ENCODE measurements around the gene CMIP. TPM values are rescaled to one million over a fixed set of nuclear protein-coding genes. Genes with fewer than 3 reads are reported as not detected.

The CMIP gene
- total and polyA plus RNA-seq, 3 donors from 2014 or later = 34.9 to 72.5 (median 42.0) TPM

DNA sequence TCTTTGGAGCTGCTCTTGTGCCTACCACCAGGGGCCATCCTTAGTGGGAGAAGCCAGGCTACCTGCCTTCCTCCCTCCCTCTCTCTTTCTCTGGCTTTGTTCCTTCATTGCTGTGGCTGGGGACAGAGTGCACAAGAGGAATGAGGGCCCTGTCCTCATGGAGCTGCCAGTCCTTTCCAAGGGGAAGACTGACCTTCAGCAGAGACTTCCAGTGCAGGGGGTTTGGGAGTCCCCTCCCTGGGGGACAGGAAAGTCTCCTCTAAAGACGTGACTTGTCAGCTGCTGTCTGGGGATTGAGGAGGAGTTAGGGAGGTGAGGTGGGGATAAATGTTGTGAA is 108.1 kb downstream of the CMIP start:
- H3K4me1 ChIP-seq = no peaks in the 10 kb centered on the region
- intact Hi-C loops (cut with DNase I; ENCODE audit: low total_unique reads) = no loop called here
- H3K27me3 ChIP-seq = no peaks in the 10 kb centered on the region
- no peak for DNase-seq
- H3K4me3 ChIP-seq = no peak overlapping the region
- TF ChIP-seq, protein P1, sequence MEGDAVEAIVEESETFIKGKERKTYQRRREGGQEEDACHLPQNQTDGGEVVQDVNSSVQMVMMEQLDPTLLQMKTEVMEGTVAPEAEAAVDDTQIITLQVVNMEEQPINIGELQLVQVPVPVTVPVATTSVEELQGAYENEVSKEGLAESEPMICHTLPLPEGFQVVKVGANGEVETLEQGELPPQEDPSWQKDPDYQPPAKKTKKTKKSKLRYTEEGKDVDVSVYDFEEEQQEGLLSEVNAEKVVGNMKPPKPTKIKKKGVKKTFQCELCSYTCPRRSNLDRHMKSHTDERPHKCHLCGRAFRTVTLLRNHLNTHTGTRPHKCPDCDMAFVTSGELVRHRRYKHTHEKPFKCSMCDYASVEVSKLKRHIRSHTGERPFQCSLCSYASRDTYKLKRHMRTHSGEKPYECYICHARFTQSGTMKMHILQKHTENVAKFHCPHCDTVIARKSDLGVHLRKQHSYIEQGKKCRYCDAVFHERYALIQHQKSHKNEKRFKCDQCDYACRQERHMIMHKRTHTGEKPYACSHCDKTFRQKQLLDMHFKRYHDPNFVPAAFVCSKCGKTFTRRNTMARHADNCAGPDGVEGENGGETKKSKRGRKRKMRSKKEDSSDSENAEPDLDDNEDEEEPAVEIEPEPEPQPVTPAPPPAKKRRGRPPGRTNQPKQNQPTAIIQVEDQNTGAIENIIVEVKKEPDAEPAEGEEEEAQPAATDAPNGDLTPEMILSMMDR (IDR thresholded peaks at IDR 0.05) = no peak
- TF ChIP-seq POLR2A (IDR thresholded peaks at IDR 0.05) = no peak
- no peaks in the 10 kb centered on the region for H3K36me3 ChIP-seq (ENCODE audit: low read depth, missing control alignments)
- H3K9me3 ChIP-seq = no peaks in the 10 kb centered on the region
- WGBS, 2 donors = 83 to 95% methylated on average over 1 of the region's 1 CpG
- no peak overlapping the region for H3K27ac ChIP-seq

DNA sequence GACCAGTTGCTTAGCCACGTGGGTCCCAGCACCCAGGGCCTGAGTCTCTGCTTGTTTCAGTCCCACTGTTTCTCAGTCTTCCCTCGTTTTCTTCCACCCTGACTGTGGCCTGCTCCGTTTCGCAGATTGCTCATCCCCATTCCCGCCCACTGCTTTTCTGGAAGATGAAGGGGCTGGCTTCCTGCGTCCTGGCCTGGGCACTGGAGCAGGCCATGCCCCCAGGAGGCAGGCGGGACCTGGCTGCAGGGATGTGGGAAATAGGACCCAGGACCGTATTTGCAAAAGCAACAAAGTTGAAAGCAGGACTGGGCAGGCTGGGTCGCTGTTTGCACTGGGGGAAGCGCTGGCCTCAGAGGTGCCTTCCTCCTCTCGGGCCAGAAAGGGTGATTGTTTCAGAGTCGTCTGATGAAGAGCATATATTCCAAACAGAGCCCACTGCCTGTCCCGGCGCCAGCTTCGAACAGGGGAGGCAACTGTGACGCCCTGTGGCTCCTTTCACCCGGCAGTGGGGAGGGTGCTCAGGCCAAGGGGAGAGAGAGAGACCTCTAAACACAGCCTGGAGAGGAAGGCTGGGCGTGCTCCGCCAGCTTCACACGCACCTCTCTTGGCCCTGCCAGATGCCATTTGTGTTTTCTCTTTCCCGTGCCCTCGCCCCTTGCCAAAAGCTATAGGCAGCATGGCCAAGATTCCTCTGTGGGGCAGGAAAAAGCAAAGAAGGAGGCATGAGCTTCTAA is 108.6 kb downstream of the CMIP start:
- WGBS, 2 donors = 74 to 80% methylated on average over 22 of the region's 22 CpGs
- Histone ChIP-seq H3K36me3 (ENCODE audit: low read depth, missing control alignments) (no peaks in the 10 kb centered on the region), H3K4me1 (no peaks in the 10 kb centered on the region), H3K27ac (no peak overlapping the region), H3K4me3 (no peak overlapping the region), H3K27me3 (no peaks in the 10 kb centered on the region), H3K9me3 (no peaks in the 10 kb centered on the region)
- DNase-seq = no peak
- no peak for TF ChIP-seq POLR2A (IDR thresholded peaks at IDR 0.05)
- TF ChIP-seq, protein P1 (IDR thresholded peaks at IDR 0.05) = no peak
- intact Hi-C loops (cut with DNase I; ENCODE audit: low total_unique reads) = no loop called here

DNA sequence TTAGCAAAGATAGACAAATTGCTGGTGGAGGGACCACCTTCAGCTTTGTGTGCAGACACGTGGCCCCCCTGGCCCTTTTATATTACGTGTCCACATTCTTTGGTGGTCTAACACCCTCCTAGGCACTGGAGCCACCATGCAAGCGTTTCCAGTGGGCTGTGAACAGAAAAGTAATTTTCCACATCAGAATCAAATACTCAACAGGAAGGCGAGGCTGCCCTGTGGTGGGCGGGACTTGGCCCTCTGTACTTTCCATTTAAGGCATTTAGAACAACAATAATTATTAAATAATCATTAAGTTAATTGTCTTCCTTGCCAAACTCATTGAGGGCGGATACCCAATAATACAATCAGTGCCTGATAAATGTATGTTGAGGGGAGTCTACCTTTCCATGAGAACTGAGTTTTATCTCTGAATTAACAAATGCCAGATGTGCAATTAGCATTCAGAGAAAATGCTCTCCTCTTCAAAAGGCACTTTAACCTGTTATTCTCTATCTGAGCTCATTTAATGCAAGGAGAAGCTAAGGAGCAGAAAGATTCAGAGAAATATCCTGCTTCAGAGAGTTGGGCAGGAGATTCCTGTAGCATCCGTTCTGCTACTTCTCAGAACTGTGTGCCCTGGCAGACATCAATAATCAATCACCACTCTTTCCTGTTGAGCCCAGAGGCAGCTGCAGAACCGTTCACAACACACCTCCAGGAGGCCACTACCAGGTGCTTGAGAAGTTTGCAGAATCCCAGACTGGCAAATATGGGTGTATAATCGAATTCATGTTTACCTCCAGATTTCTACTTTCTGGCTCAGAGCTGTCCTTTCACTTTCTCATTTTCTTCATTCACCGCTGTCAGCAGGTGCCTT is 109.4 kb downstream of the CMIP start:
- Histone ChIP-seq H3K4me1 (no peaks in the 10 kb centered on the region), H3K36me3 (ENCODE audit: low read depth, missing control alignments) (no peaks in the 10 kb centered on the region), H3K9me3 (no peaks in the 10 kb centered on the region), H3K27ac (no peak overlapping the region), H3K4me3 (no peak overlapping the region), H3K27me3 (no peaks in the 10 kb centered on the region)
- intact Hi-C loops (cut with DNase I; ENCODE audit: low total_unique reads) = no loop called here
- no peak for DNase-seq
- no peak for TF ChIP-seq POLR2A (IDR thresholded peaks at IDR 0.05)
- TF ChIP-seq, protein P1 (IDR thresholded peaks at IDR 0.05) = no peak
- 80 to 86% methylated on average over 10 of the region's 10 CpGs for WGBS, 2 donors

DNA sequence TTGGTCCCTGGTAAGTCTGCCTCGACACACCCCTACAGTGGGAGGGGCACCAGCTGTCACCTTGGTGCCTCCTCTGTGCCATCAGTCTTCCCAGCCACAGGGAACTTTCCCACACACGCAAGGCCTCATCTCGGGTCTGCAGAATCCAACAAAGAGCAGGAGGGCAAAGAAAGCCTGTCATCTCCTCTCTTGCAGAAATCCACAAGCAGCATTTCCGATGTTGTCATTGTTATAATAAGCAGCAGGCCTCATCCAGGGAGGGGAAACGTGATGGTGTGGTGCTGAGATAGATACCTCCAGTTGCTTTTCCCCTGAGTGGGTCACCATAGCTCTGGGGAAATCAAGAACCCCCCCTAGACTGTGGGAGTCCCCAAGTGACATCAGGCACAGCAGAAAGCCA is 110.4 kb downstream of the CMIP start:
- H3K9me3 ChIP-seq = no peaks in the 10 kb centered on the region
- H3K36me3 ChIP-seq (ENCODE audit: low read depth, missing control alignments) = no peaks in the 10 kb centered on the region
- TF ChIP-seq POLR2A (IDR thresholded peaks at IDR 0.05) = no peak
- TF ChIP-seq, protein P1 (IDR thresholded peaks at IDR 0.05) = no peak
- H3K4me3 ChIP-seq = no peak overlapping the region
- DNase-seq = no peak
- no peak overlapping the region for H3K27ac ChIP-seq
- no peaks in the 10 kb centered on the region for H3K4me1 ChIP-seq
- WGBS, 2 donors = 83 to 86% methylated on average over 5 of the region's 5 CpGs
- intact Hi-C loops (cut with DNase I; ENCODE audit: low total_unique reads) = no loop called here
- H3K27me3 ChIP-seq = no peaks in the 10 kb centered on the region
